ENCODE results near the gene ALG12.

Gene ALG12

GRCh38 chr22:49957826-49958365 is 39.7 kb upstream of the ALG12 start:
- no peak for DNase-seq (ENCODE audit: low read depth)

- no peak for DNase-seq (ENCODE audit: low read depth)
Measured at GRCh38 chr22:49956914-49957825, 38.9 kb upstream of the ALG12 start.

GRCh38 chr22:49956418-49956770 is 38.2 kb upstream of the ALG12 start:
- DNase-seq (ENCODE audit: low read depth) = no peak

GRCh38 chr22:49955581-49956417 is 37.6 kb upstream of the ALG12 start:
- no peak for DNase-seq (ENCODE audit: low read depth)

- no peak for DNase-seq (ENCODE audit: low read depth)
Measured at GRCh38 chr22:49954991-49955580, 36.8 kb upstream of the ALG12 start.

- DNase-seq (ENCODE audit: low read depth) = no peak
Measured at GRCh38 chr22:49954354-49954753, 36.1 kb upstream of the ALG12 start.

- DNase-seq (ENCODE audit: low read depth) = no peak
Measured at GRCh38 chr22:49953680-49954344, 35.6 kb upstream of the ALG12 start.

- no peak for DNase-seq (ENCODE audit: low read depth)
Measured at GRCh38 chr22:49953027-49953679, 34.9 kb upstream of the ALG12 start.

- DNase-seq (ENCODE audit: low read depth) = no peak
Measured at GRCh38 chr22:49951986-49952896, 34.0 kb upstream of the ALG12 start.

- DNase-seq (ENCODE audit: low read depth) = no peak
Measured at GRCh38 chr22:49951678-49951985, 33.4 kb upstream of the ALG12 start.

GRCh38 chr22:49951000-49951677 is 32.9 kb upstream of the ALG12 start:
- DNase-seq (ENCODE audit: low read depth) = no peak

GRCh38 chr22:49950396-49950994 is 32.3 kb upstream of the ALG12 start:
- no peak for DNase-seq (ENCODE audit: low read depth)

- DNase-seq (ENCODE audit: low read depth) = no peak
Measured at GRCh38 chr22:49949914-49950292, 31.7 kb upstream of the ALG12 start.

- no peak for DNase-seq (ENCODE audit: low read depth)
Measured at GRCh38 chr22:49948958-49949913, 31.0 kb upstream of the ALG12 start.

GRCh38 chr22:49948116-49948957 is 30.1 kb upstream of the ALG12 start:
- DNase-seq (ENCODE audit: low read depth) = no peak

- DNase-seq (ENCODE audit: low read depth) = no peak
Measured at GRCh38 chr22:49947296-49947622, 29.0 kb upstream of the ALG12 start.

- DNase-seq (ENCODE audit: low read depth) = no peak
Measured at GRCh38 chr22:49946612-49947295, 28.5 kb upstream of the ALG12 start.

All from T follicular helper cell (primary cell).